Activated CD8-positive, alpha-beta memory T cell treated with anti-CD3 and anti-CD28 coated beads, Interleukin-2, amount 50 U/mL, for 1 hour (primary cell): ENCODE measurements around the gene ADAM15.

Source experiments
- DNase-seq: peaks from one replicate; pipeline ENCODE4 v3.0.0-alpha.2; 2020; ENCODE audit errors: extremely low read depth

The ADAM15 gene

GRCh38 chr1:155072531-155073289 is 21.6 kb downstream of the ADAM15 start:
- no peak for DNase-seq

- no peak for DNase-seq
Measured at GRCh38 chr1:155073377-155074242, 22.5 kb downstream of the ADAM15 start.

GRCh38 chr1:155075535-155075934 is 24.4 kb downstream of the ADAM15 start:
- no peak for DNase-seq

- no peak for DNase-seq
Measured at GRCh38 chr1:155076371-155076770, 25.3 kb downstream of the ADAM15 start.

- DNase-seq: no peak
Measured at GRCh38 chr1:155077346-155077745, 26.2 kb downstream of the ADAM15 start.

GRCh38 chr1:155077758-155078445 is 26.8 kb downstream of the ADAM15 start:
- DNase-seq: no peak

GRCh38 chr1:155078469-155079209 is 27.5 kb downstream of the ADAM15 start, which contains the start of gene EFNA3:
Gene EFNA3 (plus strand): TSS chr1:155078837. CDS start chr1:155078942, 105 bp downstream.
- no peak for DNase-seq

- no peak for DNase-seq
Measured at GRCh38 chr1:155079210-155079486, 28.0 kb downstream of the ADAM15 start.

GRCh38 chr1:155079487-155080311 is 28.6 kb downstream of the ADAM15 start:
- no peak for DNase-seq

GRCh38 chr1:155080312-155081228 is 29.5 kb downstream of the ADAM15 start:
- no peak for DNase-seq

- no peak for DNase-seq
Measured at GRCh38 chr1:155081472-155082300, 30.6 kb downstream of the ADAM15 start.

GRCh38 chr1:155082301-155083051 is 31.4 kb downstream of the ADAM15 start:
- DNase-seq: no peak

- no peak for DNase-seq
Measured at GRCh38 chr1:155083052-155083541, 32.0 kb downstream of the ADAM15 start.

GRCh38 chr1:155083865-155084721 is 33.0 kb downstream of the ADAM15 start:
- no peak for DNase-seq

- peak; percentile 70 for DNase-seq
Measured at GRCh38 chr1:155084722-155085503, 33.8 kb downstream of the ADAM15 start.

- DNase-seq: peak; percentile 71
Measured at GRCh38 chr1:155085504-155086127, 34.5 kb downstream of the ADAM15 start.
